ENCODE measurements around the gene CCDC6.
"Not testable (repeated sequence)": the region's sequence is repeated elsewhere in the genome, so short reads cannot be mapped to it uniquely, and the experiment has no call there.

Gene CCDC6

GRCh38 chr10:59809644-59809974 is 96.7 kb downstream of the CCDC6 start:
- DNase-seq (ENCODE audit: low read depth): no peak

GRCh38 chr10:59808896-59809643 is 97.3 kb downstream of the CCDC6 start:
- DNase-seq (ENCODE audit: low read depth): no peak

DNA sequence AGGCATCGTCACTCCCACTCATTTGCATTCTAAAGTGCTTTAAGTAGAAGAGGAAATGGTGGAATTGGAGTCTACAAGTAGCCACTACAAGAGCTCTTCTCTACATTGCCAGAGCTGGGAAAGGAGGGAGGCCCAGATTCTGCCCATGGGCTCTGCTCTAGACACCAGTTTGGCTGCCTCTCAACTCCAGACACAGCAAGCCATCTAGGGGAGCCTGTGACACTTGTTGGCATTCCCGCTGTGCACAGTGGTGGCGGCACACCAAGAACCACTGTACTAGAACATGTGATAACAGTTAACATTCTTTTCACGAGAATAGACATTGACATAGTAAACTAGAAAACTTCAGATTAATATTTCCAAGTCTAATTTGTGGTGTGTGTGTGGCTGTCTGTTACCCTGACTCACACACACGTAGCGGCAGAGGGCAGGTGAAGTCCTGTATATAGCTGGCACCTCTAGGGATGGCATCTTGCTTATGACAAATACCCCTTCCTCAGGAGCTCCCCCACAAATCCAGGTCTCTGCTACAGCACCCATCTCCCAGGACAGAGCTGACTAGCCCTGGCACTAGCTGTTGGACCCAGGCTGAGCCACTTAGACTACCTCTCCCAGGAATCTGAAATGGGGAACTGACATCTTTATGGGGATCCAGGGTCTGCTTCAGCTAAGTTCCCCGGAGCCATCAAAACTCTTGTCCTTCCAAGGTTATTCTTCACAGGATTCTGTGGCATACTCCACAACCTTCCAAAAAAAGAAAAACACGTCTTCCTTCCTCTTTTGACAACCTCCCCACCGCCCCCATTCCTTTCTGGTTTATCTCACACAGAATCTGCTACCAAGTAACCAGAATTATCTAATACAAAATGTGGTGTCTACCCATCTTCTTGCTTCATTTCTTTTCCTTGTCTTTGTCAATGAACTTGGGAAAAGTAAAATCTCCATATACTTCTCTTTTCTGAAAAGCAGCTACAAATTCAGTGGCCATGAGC is 98.4 kb downstream of the CCDC6 start:
- DNase-seq (ENCODE audit: low read depth): no peak

DNA sequence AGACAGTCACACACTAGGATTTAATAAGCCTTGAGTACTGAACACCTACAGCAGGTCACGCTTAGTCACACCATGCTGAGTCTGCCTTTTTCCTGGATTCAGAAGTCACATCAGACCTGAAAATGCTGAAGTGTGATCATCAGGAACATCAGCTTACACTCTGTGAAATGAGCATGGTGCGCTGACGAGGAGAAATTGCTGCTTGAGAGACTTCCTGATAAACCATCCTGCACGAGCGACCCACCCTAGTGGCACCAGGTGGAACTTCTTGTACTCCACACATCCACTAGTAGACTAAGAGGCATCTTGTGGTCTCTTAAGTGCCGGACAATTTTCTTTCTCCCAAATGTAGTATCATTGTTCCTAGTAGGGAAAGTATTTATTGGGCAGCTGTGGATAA is 101.3 kb downstream of the CCDC6 start:
- DNase-seq (ENCODE audit: low read depth): no peak

GRCh38 chr10:59804220-59804619 is 102.1 kb downstream of the CCDC6 start:
- DNase-seq (ENCODE audit: low read depth): no peak

DNA sequence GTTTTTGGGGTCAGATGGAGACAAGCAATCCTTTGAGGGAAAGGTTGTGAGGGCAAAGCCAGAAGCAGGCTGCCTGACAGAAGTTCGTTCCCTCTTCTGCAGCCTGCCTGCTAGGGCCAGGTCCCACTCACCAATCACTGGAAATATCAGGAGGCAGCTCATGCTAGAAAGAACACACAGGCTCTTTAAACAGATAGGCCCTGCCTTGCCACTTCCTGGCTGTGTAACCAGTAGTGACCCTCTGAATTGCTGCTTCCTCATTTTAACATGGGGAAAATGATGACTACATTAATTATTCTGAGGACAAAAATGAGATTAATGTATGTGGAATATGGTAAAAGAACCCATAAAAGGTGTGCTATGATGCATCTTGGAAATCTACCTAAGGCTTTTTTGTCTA is 102.6 kb downstream of the CCDC6 start:
- DNase-seq (ENCODE audit: low read depth): no peak

GRCh38 chr10:59801171-59801570 is 105.2 kb downstream of the CCDC6 start:
- no peak for DNase-seq (ENCODE audit: low read depth)

- DNase-seq (ENCODE audit: low read depth): no peak
Observed at GRCh38 chr10:59799421-59799820, 106.9 kb downstream of the CCDC6 start.

DNA sequence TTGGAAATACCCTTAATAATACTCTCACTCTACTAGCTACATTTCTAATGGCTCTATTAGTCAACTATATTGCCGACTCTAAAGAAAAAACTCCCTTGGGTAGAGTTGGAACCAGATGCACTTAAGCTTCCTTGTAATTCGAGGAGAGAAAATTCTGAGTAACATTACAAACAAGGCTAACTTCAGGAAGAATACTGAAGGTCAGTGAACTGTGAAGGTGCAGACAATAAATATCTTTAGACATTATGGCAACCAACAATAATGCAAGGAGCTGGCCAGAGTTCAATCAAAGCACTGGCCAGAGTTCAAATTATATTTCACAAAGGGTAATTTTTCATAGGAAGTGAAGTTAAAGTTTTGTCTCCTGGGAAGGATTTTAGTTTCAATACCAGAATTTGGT is 112.4 kb downstream of the CCDC6 start:
- no peak for DNase-seq (ENCODE audit: low read depth)

GRCh38 chr10:59792812-59793211 is 113.5 kb downstream of the CCDC6 start:
- no peak for DNase-seq (ENCODE audit: low read depth)

GRCh38 chr10:59791601-59792000 is 114.8 kb downstream of the CCDC6 start:
- DNase-seq (ENCODE audit: low read depth): no peak

GRCh38 chr10:59790080-59790479 is 116.3 kb downstream of the CCDC6 start:
- not testable (repeated sequence) for DNase-seq (ENCODE audit: low read depth)

- not testable (repeated sequence) for DNase-seq (ENCODE audit: low read depth)
Observed at GRCh38 chr10:59788914-59789313, 117.4 kb downstream of the CCDC6 start.

- DNase-seq (ENCODE audit: low read depth): not testable (repeated sequence)
Observed at GRCh38 chr10:59787032-59787431, 119.3 kb downstream of the CCDC6 start.

- not testable (repeated sequence) for DNase-seq (ENCODE audit: low read depth)
Observed at GRCh38 chr10:59785476-59785875, 120.9 kb downstream of the CCDC6 start.

GRCh38 chr10:59781511-59781910 is 124.8 kb downstream of the CCDC6 start:
- no peak for DNase-seq (ENCODE audit: low read depth)

GRCh38 chr10:59779756-59780533 is 126.4 kb downstream of the CCDC6 start:
- no peak for DNase-seq (ENCODE audit: low read depth)

GRCh38 chr10:59774451-59774850 is 131.9 kb downstream of the CCDC6 start:
- no peak for DNase-seq (ENCODE audit: low read depth)

DNA sequence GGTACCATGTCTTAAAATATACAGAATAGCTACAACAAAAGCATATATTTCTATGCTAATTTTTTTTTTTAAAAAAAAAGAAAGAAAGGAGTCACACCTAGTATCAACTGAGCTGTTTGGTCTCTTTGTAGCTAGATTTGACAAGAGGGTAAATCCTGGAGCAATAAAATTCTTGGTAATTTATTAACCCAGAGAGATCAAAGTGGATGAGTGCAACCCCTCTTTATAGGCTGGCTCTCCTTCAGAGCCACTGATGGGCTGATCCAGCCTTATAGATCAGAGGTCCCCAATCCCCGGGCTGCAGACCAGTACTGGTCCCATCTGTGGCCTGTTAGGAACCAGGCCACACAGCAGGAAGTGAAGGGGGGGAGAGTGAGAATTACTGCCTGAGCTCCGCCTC is 133.3 kb downstream of the CCDC6 start:
- DNase-seq (ENCODE audit: low read depth): no peak

DNA sequence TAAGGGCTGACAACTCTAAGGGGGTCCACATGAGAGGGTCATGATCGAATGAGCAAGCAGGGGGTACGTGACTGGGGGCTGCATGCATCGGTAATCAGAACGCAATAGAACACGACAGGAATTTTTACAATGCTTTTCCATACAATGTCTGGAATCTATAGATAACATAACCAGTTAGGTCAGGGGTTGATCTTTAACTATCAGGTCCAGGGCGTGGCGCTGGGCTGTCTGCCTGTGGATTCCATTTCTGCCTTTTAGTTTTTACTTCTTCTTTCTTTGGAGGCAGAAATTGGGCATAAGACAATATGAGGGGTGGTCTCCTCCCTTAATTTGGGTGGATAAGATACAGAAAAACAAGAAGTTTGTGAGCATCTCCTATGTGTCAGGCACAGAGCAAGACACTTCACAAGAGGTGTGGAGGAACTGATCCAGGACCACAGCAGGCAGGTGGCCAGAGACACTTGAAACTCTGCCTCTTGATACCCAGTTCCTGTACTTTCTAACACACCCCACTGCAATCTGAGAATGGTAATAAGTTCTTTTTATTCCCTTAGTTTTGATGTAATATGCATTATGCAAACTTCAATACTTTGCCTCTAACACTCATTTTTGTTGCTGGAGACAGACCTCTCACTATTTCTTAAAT is 135.1 kb downstream of the CCDC6 start:
- no peak for DNase-seq (ENCODE audit: low read depth)

DNA sequence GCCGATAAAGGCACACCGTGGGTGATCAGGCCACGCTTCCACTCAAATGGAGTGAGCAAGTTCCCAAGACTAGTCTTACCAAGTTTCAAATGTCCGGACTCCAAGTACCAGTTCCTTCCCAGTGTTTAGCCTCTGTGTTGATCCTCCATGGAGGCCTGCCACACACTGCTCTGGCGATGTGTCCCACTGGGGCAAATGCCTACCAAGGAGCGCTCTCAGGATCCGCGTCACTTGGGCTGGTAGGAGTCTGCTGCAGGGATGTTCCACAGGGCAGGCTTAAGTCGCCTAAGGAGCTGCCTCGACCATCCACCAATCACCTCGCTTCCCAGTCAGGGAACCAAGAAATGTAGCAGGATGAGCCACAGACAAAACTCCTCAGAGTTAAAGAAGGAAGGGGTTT is 135.7 kb downstream of the CCDC6 start:
- DNase-seq (ENCODE audit: low read depth): no peak

DNA sequence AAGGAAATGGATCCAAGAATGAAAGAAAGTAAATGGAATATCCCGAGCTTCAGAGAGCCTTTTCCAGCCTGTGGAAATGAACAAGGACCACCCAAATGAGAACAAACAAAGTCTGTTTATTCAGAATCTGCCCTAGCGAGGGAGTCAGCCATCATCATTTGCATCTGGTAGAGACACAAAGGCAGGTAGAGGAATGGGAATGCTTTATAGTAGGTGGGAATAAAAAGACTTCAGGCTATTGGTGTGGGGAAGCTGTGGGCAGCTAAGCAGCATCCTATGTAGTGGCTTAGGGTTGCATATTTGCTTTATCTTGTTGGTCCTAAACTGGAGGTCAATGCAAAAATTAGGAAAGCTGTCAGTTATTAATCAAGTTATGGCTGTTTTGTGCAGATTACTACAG is 143.9 kb downstream of the CCDC6 start:
- DNase-seq (ENCODE audit: low read depth): no peak
